ENCODE measurements around the gene PHF21A. TPM values are rescaled to one million over a fixed set of nuclear protein-coding genes. Genes with fewer than 3 reads are reported as not detected.
A peak's percentile ranks its signal among the peaks of the same experiment; 100 is the strongest.

Gene PHF21A
- total and polyA plus RNA-seq, 2 experiments from 2014 or later = 42.1 to 55.6 TPM

DNA sequence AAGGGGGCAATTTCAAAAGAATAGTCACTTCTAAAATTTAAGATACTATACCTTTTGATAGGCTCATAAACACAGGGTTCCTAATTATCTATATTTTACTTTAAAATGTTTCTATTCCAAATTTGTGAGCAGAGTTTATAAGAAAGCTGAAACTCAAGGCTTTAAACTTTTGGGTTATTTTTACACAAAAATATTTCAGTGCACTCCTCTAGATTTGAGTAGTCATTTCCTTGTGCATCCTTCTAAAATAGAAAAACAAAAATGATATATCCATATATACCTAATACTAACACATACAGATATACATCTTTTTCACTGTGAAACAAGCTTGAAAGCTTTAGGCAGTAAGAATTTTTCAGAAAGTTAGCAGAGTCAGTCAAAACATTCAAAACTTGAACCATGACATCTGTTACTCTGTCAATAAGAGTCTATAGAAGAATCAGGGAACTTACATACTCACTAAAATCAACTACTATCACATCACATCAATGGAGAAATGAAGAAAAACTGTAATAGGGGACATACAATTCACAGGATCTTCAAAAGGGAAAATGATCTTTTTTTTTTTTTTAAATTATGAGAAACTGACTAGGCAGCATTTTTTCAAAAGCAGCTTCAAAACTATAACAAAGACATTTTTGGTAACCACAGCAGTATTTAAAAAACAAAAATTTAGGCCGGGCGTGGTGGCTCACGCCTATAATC lies 5.1 kb downstream of the PHF21A start:
- DNase-seq (ENCODE audit: low read depth in 1 of 2, low spot score in 1 of 2) = no peak
- peaks cover 56% of the 10 kb centered on the region for H3K4me1 ChIP-seq (ENCODE audit: low read depth)
- H3K36me3 ChIP-seq = no peaks in the 10 kb centered on the region
- H3K27ac ChIP-seq = peak overlapping the region; percentile 85
- TF ChIP-seq, protein P1, sequence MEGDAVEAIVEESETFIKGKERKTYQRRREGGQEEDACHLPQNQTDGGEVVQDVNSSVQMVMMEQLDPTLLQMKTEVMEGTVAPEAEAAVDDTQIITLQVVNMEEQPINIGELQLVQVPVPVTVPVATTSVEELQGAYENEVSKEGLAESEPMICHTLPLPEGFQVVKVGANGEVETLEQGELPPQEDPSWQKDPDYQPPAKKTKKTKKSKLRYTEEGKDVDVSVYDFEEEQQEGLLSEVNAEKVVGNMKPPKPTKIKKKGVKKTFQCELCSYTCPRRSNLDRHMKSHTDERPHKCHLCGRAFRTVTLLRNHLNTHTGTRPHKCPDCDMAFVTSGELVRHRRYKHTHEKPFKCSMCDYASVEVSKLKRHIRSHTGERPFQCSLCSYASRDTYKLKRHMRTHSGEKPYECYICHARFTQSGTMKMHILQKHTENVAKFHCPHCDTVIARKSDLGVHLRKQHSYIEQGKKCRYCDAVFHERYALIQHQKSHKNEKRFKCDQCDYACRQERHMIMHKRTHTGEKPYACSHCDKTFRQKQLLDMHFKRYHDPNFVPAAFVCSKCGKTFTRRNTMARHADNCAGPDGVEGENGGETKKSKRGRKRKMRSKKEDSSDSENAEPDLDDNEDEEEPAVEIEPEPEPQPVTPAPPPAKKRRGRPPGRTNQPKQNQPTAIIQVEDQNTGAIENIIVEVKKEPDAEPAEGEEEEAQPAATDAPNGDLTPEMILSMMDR (IDR thresholded peaks at IDR 0.05; ENCODE audit: low read depth, low read length) = no peak
- H3K4me3 ChIP-seq = peak overlapping the region; percentile 20
- no peaks in the 10 kb centered on the region for H3K27me3 ChIP-seq
- no peaks in the 10 kb centered on the region for H3K9me3 ChIP-seq (ENCODE audit: low read depth)

- H3K27ac ChIP-seq = peak overlapping the region; percentile 85
- H3K4me1 ChIP-seq (ENCODE audit: low read depth) = peaks cover 56% of the 10 kb centered on the region
- DNase-seq (ENCODE audit: low read depth in 1 of 2, low spot score in 1 of 2) = no peak
- H3K36me3 ChIP-seq = no peaks in the 10 kb centered on the region
- peak overlapping the region; percentile 20 for H3K4me3 ChIP-seq
- no peaks in the 10 kb centered on the region for H3K27me3 ChIP-seq
- TF ChIP-seq, protein P1 (IDR thresholded peaks at IDR 0.05; ENCODE audit: low read depth, low read length) = no peak
- H3K9me3 ChIP-seq (ENCODE audit: low read depth) = no peaks in the 10 kb centered on the region
Measured at GRCh38 chr11:46114961-46115360, 6.3 kb downstream of the PHF21A start.

DNA sequence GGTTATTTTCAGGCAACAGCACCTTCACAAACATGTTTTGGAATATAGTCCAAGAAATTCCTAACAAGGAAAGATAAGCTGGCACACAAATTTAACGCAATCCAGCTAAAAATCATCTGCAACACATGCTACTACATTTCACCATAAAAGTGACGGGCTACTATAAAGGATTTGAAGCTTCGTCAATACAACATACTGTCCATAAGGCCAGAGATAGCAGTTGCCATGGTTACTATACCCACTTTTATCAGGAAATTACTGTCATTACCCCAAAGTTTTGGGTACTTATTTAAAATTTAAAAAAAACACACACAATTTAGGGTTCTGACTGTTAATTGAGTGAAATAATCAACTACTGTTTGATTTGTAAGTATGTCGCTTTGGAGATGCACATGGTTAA lies 6.9 kb downstream of the PHF21A start:
- Histone ChIP-seq H3K36me3 (no peaks in the 10 kb centered on the region), H3K4me3 (no peak overlapping the region), H3K27me3 (no peaks in the 10 kb centered on the region), H3K4me1 (ENCODE audit: low read depth) (peaks cover 56% of the 10 kb centered on the region), H3K9me3 (ENCODE audit: low read depth) (no peaks in the 10 kb centered on the region), H3K27ac (peak overlapping the region; percentile 85)
- TF ChIP-seq, protein P1 (IDR thresholded peaks at IDR 0.05; ENCODE audit: low read depth, low read length) = no peak
- DNase-seq (ENCODE audit: low read depth in 1 of 2, low spot score in 1 of 2) = no peak

DNA sequence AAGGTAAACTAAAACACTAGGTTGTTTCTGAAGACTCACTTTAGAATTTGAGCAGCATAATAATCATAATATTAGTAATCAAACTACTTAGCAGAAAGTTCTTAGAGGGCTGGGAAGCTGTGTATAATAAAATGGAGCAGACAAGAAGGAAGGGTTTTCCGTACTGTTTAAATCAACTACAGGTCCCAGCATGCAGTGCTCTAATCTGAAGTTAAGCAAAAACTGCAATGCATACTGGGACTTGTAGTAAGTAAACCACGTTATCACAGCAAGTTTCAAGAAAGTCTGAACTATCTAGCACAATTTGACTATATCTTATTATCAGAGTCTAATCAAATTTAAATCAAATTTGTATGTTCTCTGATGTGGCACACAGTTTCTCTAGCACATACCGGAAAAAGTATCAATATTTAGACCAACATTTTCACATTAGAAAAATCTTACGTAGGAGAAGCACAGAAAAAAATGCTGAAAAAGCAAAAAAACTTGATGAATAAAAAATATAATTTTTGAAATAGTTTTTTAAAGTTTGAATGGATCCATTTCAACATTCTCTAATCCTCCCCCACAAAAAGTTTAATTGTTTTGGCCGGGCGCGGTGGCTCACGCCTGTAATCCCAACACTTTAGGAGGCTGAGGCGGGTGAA lies 8.2 kb downstream of the PHF21A start:
- Histone ChIP-seq H3K4me1 (ENCODE audit: low read depth) (peaks cover 49% of the 10 kb centered on the region), H3K36me3 (no peaks in the 10 kb centered on the region), H3K9me3 (ENCODE audit: low read depth) (no peaks in the 10 kb centered on the region), H3K4me3 (no peak overlapping the region), H3K27ac (peak overlapping the region; percentile 85), H3K27me3 (no peaks in the 10 kb centered on the region)
- TF ChIP-seq, protein P1 (IDR thresholded peaks at IDR 0.05; ENCODE audit: low read depth, low read length) = no peak
- peak; percentile 62 to 77 for DNase-seq (ENCODE audit: low read depth in 1 of 2, low spot score in 1 of 2)

DNA sequence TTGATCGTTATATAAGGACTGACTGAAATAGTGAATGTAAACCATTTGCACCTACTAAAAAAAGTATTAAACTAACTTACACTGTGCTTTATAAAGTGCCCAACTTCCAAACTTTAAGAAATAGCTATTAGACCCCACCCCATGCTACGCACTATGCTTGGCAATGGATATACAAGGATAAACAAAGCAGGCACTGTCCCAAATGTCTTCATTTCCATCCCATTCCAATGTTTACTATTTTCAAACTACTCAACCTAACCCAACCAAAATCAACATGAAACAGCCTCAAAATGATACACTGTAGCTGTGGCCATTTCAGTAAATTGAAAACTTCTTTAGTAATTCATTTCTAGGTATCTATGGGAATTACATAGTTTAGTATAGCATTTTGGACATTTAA lies 12.5 kb downstream of the PHF21A start:
- H3K27me3 ChIP-seq = no peaks in the 10 kb centered on the region
- no peak overlapping the region for H3K4me3 ChIP-seq
- no peaks in the 10 kb centered on the region for H3K9me3 ChIP-seq (ENCODE audit: low read depth)
- no peak for DNase-seq (ENCODE audit: low read depth in 1 of 2, low spot score in 1 of 2)
- TF ChIP-seq, protein P1 (IDR thresholded peaks at IDR 0.05; ENCODE audit: low read depth, low read length) = no peak
- peaks cover 35% of the 10 kb centered on the region for H3K4me1 ChIP-seq (ENCODE audit: low read depth)
- H3K36me3 ChIP-seq = no peaks in the 10 kb centered on the region
- no peak overlapping the region for H3K27ac ChIP-seq

All from cardiac muscle cell (in vitro differentiated cells and primary cell).